Panc1 (cell line): ENCODE data around the gene LRRC38. TPM values are rescaled to one million over a fixed set of nuclear protein-coding genes. Genes with fewer than 3 reads are reported as not detected.

Source experiments
- ATAC-seq: fragments of 200-7000 bp; cut with Tn5 transposase; 2 replicates; pipeline ENCODE4 v1.9.1; 2020; ENCODE audit warnings: mild to moderate bottlenecking, moderate library complexity
- BruUV-seq: library from RNA; stranded (reverse); fragments of 400-500 nt; replicated peaks from 2 replicates; lab custom pipeline; 2021; lab: Mats Ljungman, UMichigan
- CTCF ChIA-PET: fragments of 300-600 bp; sonication (Branson Sonifier 250); formaldehyde crosslinking; loops from one replicate; lab custom pipeline; 2022; ENCODE audit warnings: antibody characterized with exemption; lab: Charles Lee
- POLR2A ChIA-PET: fragments of 300-600 bp; sonication (Branson Sonifier 250); formaldehyde crosslinking; loops from one replicate; lab custom pipeline; 2022; ENCODE audit warnings: antibody characterized with exemption; lab: Charles Lee
- DNase-seq: peaks from one replicate; pipeline ENCODE4 v3.0.0-alpha.2; 2010; ENCODE audit warnings: low read depth, low spot score
- H3K27ac ChIP-seq: 2 replicates; pipeline ENCODE4 v1.5.1; 2011; ENCODE audit warnings: mild to moderate bottlenecking, low read length, inconsistent platforms
- H3K27me3 ChIP-seq: fragments of 200-500 bp; sonication (Bioruptor generic); 2 replicates; pipeline ENCODE4 v1.6.0; 2014; ENCODE audit warnings: low read length, inconsistent platforms; ENCODE audit not compliant: control insufficient read depth, insufficient read depth
- H3K36me3 ChIP-seq: fragments of 200-500 bp; sonication (Bioruptor generic); 2 replicates; pipeline ENCODE4 v1.5.1; 2014; ENCODE audit warnings: inconsistent platforms, mild to moderate bottlenecking, low read length, moderate library complexity; ENCODE audit not compliant: control insufficient read depth, insufficient read depth
- H3K4me1 ChIP-seq: 2 replicates; pipeline ENCODE4 v1.5.1; 2011; ENCODE audit warnings: inconsistent platforms, mild to moderate bottlenecking, low read length, moderate library complexity; ENCODE audit not compliant: control insufficient read depth, insufficient read depth
- H3K4me3 ChIP-seq, 2 experiments: 2 replicates each; pipeline ENCODE4 v1.5.1; 2011 to 2012; ENCODE audit warnings: low read depth in 2 of 2, low read length in 2 of 2, mild to moderate bottlenecking in 2 of 2, inconsistent platforms in 1 of 2, moderate library complexity in 1 of 2
- H3K9me3 ChIP-seq: fragments of 200-500 bp; sonication (Bioruptor generic); 2 replicates; pipeline ENCODE4 v1.5.1; 2014; ENCODE audit warnings: low read depth, mild to moderate bottlenecking, inconsistent platforms, low read length, moderate library complexity; ENCODE audit not compliant: control insufficient read depth, insufficient read depth
- POLR2AphosphoS5 ChIP-seq: IDR thresholded peaks from 2 replicates; pipeline ENCODE4 v1.6.1; 2012; ENCODE audit warnings: mild to moderate bottlenecking, low read depth, low read length, moderate library complexity
- REST ChIP-seq, 2 experiments: IDR thresholded peaks; 2 replicates each; pipeline ENCODE4 v1.6.1; 2011 to 2012; ENCODE audit warnings: low read depth in 2 of 2, control low read depth in 1 of 2, low read length in 1 of 2, mild to moderate bottlenecking in 1 of 2, moderate library complexity in 1 of 2; ENCODE audit not compliant: insufficient read depth in 1 of 2
- SIN3A ChIP-seq: IDR thresholded peaks from 2 replicates; pipeline ENCODE4 v1.6.1; 2012; ENCODE audit warnings: low read depth, mild to moderate bottlenecking, low read length, moderate library complexity, borderline replicate concordance; ENCODE audit not compliant: insufficient read depth
- TCF7L2 ChIP-seq: IDR thresholded peaks from 2 replicates; pipeline ENCODE4 v1.6.1; 2011; ENCODE audit warnings: mild to moderate bottlenecking, low read depth, low read length, inconsistent platforms
- in situ Hi-C: cut with HindIII; loops from 2 replicates; pipeline ENCODE4 v1.10.0; 2016; ENCODE audit warnings: low sequenced_read_pairs, low pct_unique_long_range_greater_than_20kb
- intact Hi-C: fragments of 100-400 bp; cut with micrococcal nuclease; formaldehyde crosslinking; loops from one replicate; pipeline ENCODE4 v1.10.0; 2022; ENCODE audit not compliant: unreplicated experiment
- total RNA-seq: library from RNA; stranded (reverse); gene quantifications from one replicate; pipeline ENCODE4 v1.2.1, GENCODE V29; 2021; ENCODE audit not compliant: unreplicated experiment
- TF ChIP-seq, protein P1 (sequence below): fragments of 450-650 bp; IDR thresholded peaks from 2 replicates; pipeline ENCODE4 v1.5.1; 2017; ENCODE audit warnings: mild to moderate bottlenecking

Gene LRRC38
- total RNA-seq, 1 experiment from 2014 or later: not detected

DNA sequence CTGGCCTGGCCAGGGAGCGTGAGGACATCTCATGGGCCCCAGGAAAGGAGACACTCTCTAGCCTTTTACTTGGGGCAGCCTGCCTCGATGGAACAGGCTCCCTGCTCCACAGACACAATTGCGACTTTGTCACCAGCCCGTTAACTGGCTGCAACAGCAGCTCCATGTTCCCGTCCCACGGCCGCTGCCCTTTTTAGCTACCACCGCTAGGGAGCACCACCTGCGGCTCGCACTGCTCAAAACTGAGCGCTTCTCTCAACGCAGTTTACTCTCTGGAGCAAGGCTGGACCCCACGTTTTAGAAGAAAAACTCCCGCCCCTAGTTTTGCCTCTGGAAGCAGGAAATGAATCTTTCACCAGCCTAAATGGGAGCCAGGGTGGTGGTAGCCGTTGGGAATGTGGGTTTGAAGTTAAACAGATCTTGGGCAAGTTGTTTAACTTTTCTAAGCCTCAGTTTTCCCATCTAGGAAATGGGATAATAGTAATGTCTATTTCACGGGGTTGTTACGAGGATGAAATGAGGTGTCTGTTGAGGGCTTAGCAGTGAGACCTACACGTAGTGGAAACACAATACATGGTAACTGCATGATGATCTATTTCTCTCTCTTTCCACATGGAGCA lies 3.5 kb upstream of the LRRC38 start:
- ChIA-PET CTCF (no interaction called here), POLR2A (no interaction called here)
- BruUV-seq: no TSS peak
- H3K27ac ChIP-seq: no peak overlapping the region
- no peak for TF ChIP-seq REST (IDR thresholded peaks at IDR 0.05; ENCODE audit: insufficient read depth in 1 of 2, low read depth in 2 of 2, low read length in 1 of 2)
- TF ChIP-seq, protein P1, sequence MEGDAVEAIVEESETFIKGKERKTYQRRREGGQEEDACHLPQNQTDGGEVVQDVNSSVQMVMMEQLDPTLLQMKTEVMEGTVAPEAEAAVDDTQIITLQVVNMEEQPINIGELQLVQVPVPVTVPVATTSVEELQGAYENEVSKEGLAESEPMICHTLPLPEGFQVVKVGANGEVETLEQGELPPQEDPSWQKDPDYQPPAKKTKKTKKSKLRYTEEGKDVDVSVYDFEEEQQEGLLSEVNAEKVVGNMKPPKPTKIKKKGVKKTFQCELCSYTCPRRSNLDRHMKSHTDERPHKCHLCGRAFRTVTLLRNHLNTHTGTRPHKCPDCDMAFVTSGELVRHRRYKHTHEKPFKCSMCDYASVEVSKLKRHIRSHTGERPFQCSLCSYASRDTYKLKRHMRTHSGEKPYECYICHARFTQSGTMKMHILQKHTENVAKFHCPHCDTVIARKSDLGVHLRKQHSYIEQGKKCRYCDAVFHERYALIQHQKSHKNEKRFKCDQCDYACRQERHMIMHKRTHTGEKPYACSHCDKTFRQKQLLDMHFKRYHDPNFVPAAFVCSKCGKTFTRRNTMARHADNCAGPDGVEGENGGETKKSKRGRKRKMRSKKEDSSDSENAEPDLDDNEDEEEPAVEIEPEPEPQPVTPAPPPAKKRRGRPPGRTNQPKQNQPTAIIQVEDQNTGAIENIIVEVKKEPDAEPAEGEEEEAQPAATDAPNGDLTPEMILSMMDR: peak; percentile 66; the same call in 1 of the 2 replicates
- no peaks in the 10 kb centered on the region for H3K27me3 ChIP-seq
- no peak for DNase-seq
- in situ Hi-C loops (no loop called here), intact Hi-C loops (no loop called here)
- H3K36me3 ChIP-seq: no peaks in the 10 kb centered on the region
- H3K9me3 ChIP-seq: no peaks in the 10 kb centered on the region
- H3K4me3 ChIP-seq: no peak overlapping the region
- no peak; the same call in 1 of the 2 replicates for ATAC-seq
- H3K4me1 ChIP-seq: no peaks in the 10 kb centered on the region

- H3K27me3 ChIP-seq: no peaks in the 10 kb centered on the region
- ATAC-seq (no peak), DNase-seq (no peak)
- H3K36me3 ChIP-seq: no peaks in the 10 kb centered on the region
- intact Hi-C loops (no loop called here), in situ Hi-C loops (no loop called here)
- H3K9me3 ChIP-seq: no peaks in the 10 kb centered on the region
- ChIA-PET POLR2A (no interaction called here), CTCF (no interaction called here)
- no peak for TF ChIP-seq SIN3A
- no peak for TF ChIP-seq POLR2AphosphoS5
- TF ChIP-seq, protein P1: no peak
- TF ChIP-seq REST (IDR thresholded peaks at IDR 0.05; ENCODE audit: insufficient read depth in 1 of 2, low read depth in 2 of 2, low read length in 1 of 2): no peak
- no peak for TF ChIP-seq TCF7L2
- BruUV-seq: no TSS peak
- no peak overlapping the region for H3K27ac ChIP-seq
- H3K4me1 ChIP-seq: no peaks in the 10 kb centered on the region
- H3K4me3 ChIP-seq: no peak overlapping the region
Measured at GRCh38 chr1:13516606-13517005, 2.8 kb upstream of the LRRC38 start.
